HepG2 (cell line): ENCODE measurements around the gene PI3. TPM values are rescaled to one million over a fixed set of nuclear protein-coding genes. Genes with fewer than 3 reads are reported as not detected.

ENCODE experiments used
- ATAC-seq: fragments of 200-7000 bp; cut with Tn5 transposase; 3 replicates; pipeline ENCODE4 v1.9.1; 2020; ENCODE audit warnings: mild to moderate bottlenecking, moderate library complexity
- BruUV-seq: library from RNA; stranded (reverse); fragments of 400-500 nt; replicated peaks from 2 replicates; lab custom pipeline; 2021; lab: Mats Ljungman, UMichigan
- CTCF ChIA-PET: fragments of 300-600 bp; formaldehyde crosslinking; extraction: SDS; loops from one replicate; lab custom pipeline; 2021; ENCODE audit warnings: low total read pairs, inconsistent platforms, low intra/inter-chr PET ratio; lab: Yijun Ruan, JAX
- POLR2A ChIA-PET: fragments of 350-600 bp; sonication (Branson Sonifier 250); formaldehyde crosslinking; loops from one replicate; lab custom pipeline; 2020; ENCODE audit warnings: antibody characterized with exemption, inconsistent platforms; lab: Yijun Ruan, JAX
- DNase-seq: peaks from one replicate; pipeline ENCODE4 v3.0.0-alpha.2; 2015; ENCODE audit warnings: low spot score
- FAIRE-seq: peaks from 3 replicates; lab custom pipeline; 2011; peaks lifted over from hg19 to GRCh38; lab: Jason Lieb, UNC
- H2AFZ ChIP-seq: one replicate; pipeline ENCODE4 v1.6.1; 2011; ENCODE audit warnings: low read length, inconsistent platforms
- H3K27ac ChIP-seq: fragments of 300-600 bp; 3 replicates; pipeline ENCODE4 v1.8.0; 2011; ENCODE audit warnings: mixed run types, mild to moderate bottlenecking, mixed read lengths, low read length, inconsistent platforms; ENCODE audit not compliant: insufficient read depth; ENCODE audit errors: extremely low read length
- H3K27me3 ChIP-seq, 2 experiments: fragments of 200-600 bp in 1 of 2; 2 replicates in 1 of 2; 3 replicates in 1 of 2; pipeline versions ENCODE4 v1.6.0 to v1.8.0; 2011; ENCODE audit warnings: low read length in 2 of 2, mild to moderate bottlenecking in 2 of 2, moderate library complexity in 2 of 2, inconsistent platforms in 1 of 2; ENCODE audit not compliant: insufficient read depth in 2 of 2, control insufficient read depth in 1 of 2
- H3K36me3 ChIP-seq, 2 experiments: fragments of 200-600 bp in 1 of 2; replicated peaks in 1 of 2; 2 replicates in 1 of 2; 3 replicates in 1 of 2; pipeline versions ENCODE4 v1.5.1 to v1.8.0; 2011; ENCODE audit warnings: low read length in 2 of 2, inconsistent platforms in 1 of 2; ENCODE audit not compliant: insufficient read depth in 2 of 2, control insufficient read depth in 1 of 2
- H3K4me1 ChIP-seq: 2 replicates; pipeline ENCODE4 v1.5.1; 2012; ENCODE audit warnings: low read length, inconsistent platforms; ENCODE audit not compliant: insufficient read depth
- H3K4me2 ChIP-seq: 2 replicates; pipeline ENCODE4 v1.6.0; 2011; ENCODE audit warnings: low read depth, low read length, inconsistent platforms
- H3K4me3 ChIP-seq, 3 experiments: fragments of 200-600 bp in 1 of 3; sonication (generic), shearing (Covaris generic) in 1 of 3; replicated peaks in 1 of 3; 2 replicates each; pipeline ENCODE4 v1.5.1; 2011 to 2016; ENCODE audit warnings: low read length in 3 of 3, inconsistent platforms in 2 of 3, low read depth in 2 of 3, mild to moderate bottlenecking in 2 of 3, control low read depth in 1 of 3, mixed read lengths in 1 of 3; ENCODE audit not compliant: insufficient read depth in 1 of 3
- H3K79me2 ChIP-seq: one replicate; pipeline ENCODE4 v1.6.1; 2011; ENCODE audit warnings: low read length, inconsistent platforms; ENCODE audit not compliant: insufficient read depth
- H3K9ac ChIP-seq: 2 replicates; pipeline ENCODE4 v1.6.0; 2011; ENCODE audit warnings: mild to moderate bottlenecking, low read depth, low read length, inconsistent platforms; ENCODE audit not compliant: insufficient read depth
- H3K9me3 ChIP-seq: 2 replicates; pipeline ENCODE4 v1.5.1; 2012; ENCODE audit warnings: mild to moderate bottlenecking, low read length
- H4K20me1 ChIP-seq: 2 replicates; pipeline ENCODE4 v1.6.0; 2011; ENCODE audit warnings: inconsistent platforms, mild to moderate bottlenecking, low read length, moderate library complexity; ENCODE audit not compliant: insufficient read depth
- CEBPB ChIP-seq: IDR thresholded peaks from 2 replicates; pipeline ENCODE4 v1.6.1; 2011; ENCODE audit warnings: low read depth, low read length, improper control_type of control experiment, borderline replicate concordance
- ONECUT2 ChIP-seq: sonication (generic); formaldehyde crosslinking; IDR thresholded peaks from 2 replicates; pipeline ENCODE4 v1.4.0; 2020; ENCODE audit warnings: missing genetic modification reagents
- SIX1 ChIP-seq: sonication (generic); formaldehyde crosslinking; IDR thresholded peaks from 2 replicates; pipeline ENCODE4 v1.4.0; 2020; ENCODE audit warnings: missing genetic modification reagents, borderline replicate concordance
- SNAI1 ChIP-seq: sonication (generic); formaldehyde crosslinking; IDR thresholded peaks from 2 replicates; pipeline ENCODE4 v1.5.0; 2020; ENCODE audit warnings: mild to moderate bottlenecking, missing genetic modification reagents, borderline replicate concordance
- TCF12 ChIP-seq, 2 experiments: fragments of 450-650 bp in 1 of 2; sonication (generic) in 1 of 2; formaldehyde crosslinking in 1 of 2; IDR thresholded peaks; 2 replicates each; pipeline versions ENCODE4 v1.6.1 to v1.8.0; 2017 to 2022; ENCODE audit warnings: antibody characterized with exemption in 1 of 2, mild to moderate bottlenecking in 1 of 2, missing genetic modification reagents in 1 of 2, moderate library complexity in 1 of 2
- TCF7 ChIP-seq: sonication (generic); IDR thresholded peaks from 2 replicates; pipeline ENCODE4 v1.6.1; 2016; ENCODE audit warnings: antibody characterized with exemption, low read depth
- ZEB1 ChIP-seq: IDR thresholded peaks from 2 replicates; pipeline ENCODE4 v1.6.1; 2012; ENCODE audit warnings: mild to moderate bottlenecking, low read depth, inconsistent platforms; ENCODE audit not compliant: insufficient replicate concordance
- ZMYM3 ChIP-seq: sonication (generic); formaldehyde crosslinking; IDR thresholded peaks from 2 replicates; pipeline ENCODE4 v1.5.1; 2020; ENCODE audit warnings: mild to moderate bottlenecking, missing genetic modification reagents
- ZNF143 ChIP-seq: sonication (generic); formaldehyde crosslinking; IDR thresholded peaks from 2 replicates; pipeline ENCODE4 v1.4.0; 2020; ENCODE audit warnings: missing genetic modification reagents
- WGBS: methylation state at CpG from one replicate; pipeline ENCODE4 v1.1.6; 2017; ENCODE audit warnings: low lambda C conversion rate; 5-methylcytosine and 5-hydroxymethylcytosine counted together
- in situ Hi-C: cut with HindIII; loops from 2 replicates; pipeline ENCODE4 v1.10.0; 2017; ENCODE audit warnings: low pct_unique_long_range_greater_than_20kb; ENCODE audit not compliant: extremely low pct_ligation_motif_present
- intact Hi-C: fragments of 100-400 bp; cut with micrococcal nuclease; formaldehyde crosslinking; loops from one replicate; pipeline ENCODE4 v1.10.0; 2022; ENCODE audit not compliant: unreplicated experiment
- polyA plus RNA-seq, 8 experiments: library from polyadenylated mRNA; depleted of rRNA in 3 of 8; stranded (reverse) in 7 of 8; unstranded in 1 of 8; fragments of >200 nt; fragmentation: Illumina TruSeq in 4 of 8; extraction: Trizol in 4 of 8; gene quantifications; 2 replicates each; pipeline versions ENCODE4 v1.2.1 to v1.2.3, GENCODE V29; 2011 to 2016; ENCODE audit warnings: low read depth in 4 of 8, missing spikeins in 1 of 8, mixed read lengths in 1 of 8; ENCODE audit not compliant: insufficient read depth in 1 of 8
- total RNA-seq, 5 experiments: library from RNA; depleted of rRNA; stranded (reverse); fragments of >200 nt; fragmentation: Illumina TruSeq; extraction: Trizol; gene quantifications; 2 replicates each; pipeline ENCODE4 v1.2.3, GENCODE V29; 2016; ENCODE audit warnings: low read depth in 1 of 5
- TF ChIP-seq, protein P1 (sequence below): sonication (generic); formaldehyde crosslinking; IDR thresholded peaks from 2 replicates; pipeline ENCODE4 v1.4.0; 2020; ENCODE audit warnings: mild to moderate bottlenecking, missing genetic modification reagents, borderline replicate concordance
- TF ChIP-seq, protein P2 (sequence below): sonication (generic); formaldehyde crosslinking; IDR thresholded peaks from 2 replicates; pipeline ENCODE4 v1.4.0; 2020; ENCODE audit warnings: missing genetic modification reagents
- TF ChIP-seq, protein P3 (sequence below): sonication (generic); formaldehyde crosslinking; IDR thresholded peaks from 2 replicates; pipeline ENCODE4 v1.8.0; 2022; ENCODE audit warnings: missing genetic modification reagents, mild to moderate bottlenecking, inconsistent platforms, borderline replicate concordance

The PI3 gene
- total and polyA plus RNA-seq, 2 of the 13 experiments (the other 11 are each of a cell fraction or from before 2014, with no cell fraction given), result 0.22 TPM; not detected in 1

DNA sequence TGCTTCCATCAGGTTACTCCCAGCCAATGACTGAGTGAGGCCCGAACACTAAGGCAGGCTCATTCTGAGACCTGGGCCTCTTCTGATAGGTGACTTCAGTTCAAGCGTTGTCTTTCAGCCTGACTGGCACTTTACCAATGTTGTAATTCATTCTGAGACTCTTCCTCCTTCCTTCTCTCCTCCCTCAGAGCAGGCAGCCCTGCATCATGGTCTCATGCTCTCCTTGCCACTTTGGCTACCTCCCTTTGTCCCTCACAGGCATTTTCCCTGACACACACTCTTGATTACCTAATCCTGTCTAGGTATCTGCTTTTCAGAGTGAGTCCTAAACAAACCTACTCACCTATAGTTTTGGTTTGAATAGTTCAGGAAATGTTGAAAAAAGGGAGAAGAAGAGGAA lies 37.8 kb upstream of the PI3 start:
- POLR2A ChIA-PET, result no interaction called here
- BruUV-seq, result no TSS peak
- Histone ChIP-seq H3K4me2 (no peak overlapping the region), H3K79me2 (no peaks in the 10 kb centered on the region), H3K27me3 (0 out of 5 replicates have a peak, but pooled peaks cover 0 to 4% of the 10 kb centered on the region in 2 experiments), H3K4me1 (peaks cover 8% of the 10 kb centered on the region), H3K4me3 (no peak overlapping the region), H3K27ac (no peak overlapping the region), H3K9ac (no peak overlapping the region), H4K20me1 (no peaks in the 10 kb centered on the region), H3K36me3 (no peaks in the 10 kb centered on the region), H2AFZ (no peak overlapping the region), H3K9me3 (no peaks in the 10 kb centered on the region)
- in situ Hi-C loops (no loop called here), intact Hi-C loops (loop anchor here (5.0 to 10.0 kb wide), 2 partner anchors 155 to 562 kb away; no protein-coding TSS in a partner anchor)
- DNase-seq (no peak), FAIRE-seq (no peak), ATAC-seq (no peak)
- WGBS, result 3% methylated on average over 2 of the region's 2 CpGs
- CTCF ChIA-PET, result no interaction called here
- TF ChIP-seq ZNF143 (CRISPR knock-in tag) (no peak), ZMYM3 (no peak), TCF12 (IDR thresholded peaks at IDR 0.05) (no peak), TCF12 (CRISPR knock-in tag; IDR thresholded peaks at IDR 0.05) (no peak), CEBPB (no peak), ZEB1 (no peak), TCF7 (no peak), SIX1 (CRISPR knock-in tag) (no peak), ONECUT2 (CRISPR knock-in tag) (no peak), SNAI1 (no peak)
- TF ChIP-seq, protein P1, sequence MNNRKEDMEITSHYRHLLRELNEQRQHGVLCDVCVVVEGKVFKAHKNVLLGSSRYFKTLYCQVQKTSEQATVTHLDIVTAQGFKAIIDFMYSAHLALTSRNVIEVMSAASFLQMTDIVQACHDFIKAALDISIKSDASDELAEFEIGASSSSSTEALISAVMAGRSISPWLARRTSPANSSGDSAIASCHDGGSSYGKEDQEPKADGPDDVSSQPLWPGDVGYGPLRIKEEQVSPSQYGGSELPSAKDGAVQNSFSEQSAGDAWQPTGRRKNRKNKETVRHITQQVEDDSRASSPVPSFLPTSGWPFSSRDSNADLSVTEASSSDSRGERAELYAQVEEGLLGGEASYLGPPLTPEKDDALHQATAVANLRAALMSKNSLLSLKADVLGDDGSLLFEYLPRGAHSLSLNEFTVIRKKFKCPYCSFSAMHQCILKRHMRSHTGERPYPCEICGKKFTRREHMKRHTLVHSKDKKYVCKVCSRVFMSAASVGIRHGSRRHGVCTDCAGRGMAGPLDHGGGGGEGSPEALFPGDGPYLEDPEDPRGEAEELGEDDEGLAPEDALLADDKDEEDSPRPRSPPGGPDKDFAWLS (CRISPR knock-in tag), result no peak
- TF ChIP-seq, protein P2, sequence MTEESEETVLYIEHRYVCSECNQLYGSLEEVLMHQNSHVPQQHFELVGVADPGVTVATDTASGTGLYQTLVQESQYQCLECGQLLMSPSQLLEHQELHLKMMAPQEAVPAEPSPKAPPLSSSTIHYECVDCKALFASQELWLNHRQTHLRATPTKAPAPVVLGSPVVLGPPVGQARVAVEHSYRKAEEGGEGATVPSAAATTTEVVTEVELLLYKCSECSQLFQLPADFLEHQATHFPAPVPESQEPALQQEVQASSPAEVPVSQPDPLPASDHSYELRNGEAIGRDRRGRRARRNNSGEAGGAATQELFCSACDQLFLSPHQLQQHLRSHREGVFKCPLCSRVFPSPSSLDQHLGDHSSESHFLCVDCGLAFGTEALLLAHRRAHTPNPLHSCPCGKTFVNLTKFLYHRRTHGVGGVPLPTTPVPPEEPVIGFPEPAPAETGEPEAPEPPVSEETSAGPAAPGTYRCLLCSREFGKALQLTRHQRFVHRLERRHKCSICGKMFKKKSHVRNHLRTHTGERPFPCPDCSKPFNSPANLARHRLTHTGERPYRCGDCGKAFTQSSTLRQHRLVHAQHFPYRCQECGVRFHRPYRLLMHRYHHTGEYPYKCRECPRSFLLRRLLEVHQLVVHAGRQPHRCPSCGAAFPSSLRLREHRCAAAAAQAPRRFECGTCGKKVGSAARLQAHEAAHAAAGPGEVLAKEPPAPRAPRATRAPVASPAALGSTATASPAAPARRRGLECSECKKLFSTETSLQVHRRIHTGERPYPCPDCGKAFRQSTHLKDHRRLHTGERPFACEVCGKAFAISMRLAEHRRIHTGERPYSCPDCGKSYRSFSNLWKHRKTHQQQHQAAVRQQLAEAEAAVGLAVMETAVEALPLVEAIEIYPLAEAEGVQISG (CRISPR knock-in tag), result no peak
- TF ChIP-seq, protein P3, sequence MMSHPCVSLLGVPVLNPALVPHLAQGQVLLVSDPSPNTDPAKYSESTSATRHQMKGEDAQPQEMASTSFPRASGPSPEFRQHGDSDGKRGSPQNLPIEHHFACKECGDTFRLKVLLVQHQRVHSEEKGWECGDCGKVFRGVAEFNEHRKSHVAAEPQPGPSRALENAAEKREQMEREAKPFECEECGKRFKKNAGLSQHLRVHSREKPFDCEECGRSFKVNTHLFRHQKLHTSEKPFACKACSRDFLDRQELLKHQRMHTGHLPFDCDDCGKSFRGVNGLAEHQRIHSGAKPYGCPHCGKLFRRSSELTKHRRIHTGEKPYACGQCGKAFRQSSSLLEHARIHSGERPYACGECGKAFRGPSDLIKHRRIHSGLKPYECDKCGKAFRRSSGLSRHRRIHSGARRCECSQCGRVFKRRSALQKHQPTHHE (CRISPR knock-in tag), result no peak
